NCI-H748 treated with DMSO at 0.1 percent for 48 hours (cell line): Measurements from ENCODE around the gene SLC36A3.
A peak's percentile ranks its signal among the peaks of the same experiment; 100 is the strongest.

Experiments
- DNase-seq: peaks from one replicate; lab custom pipeline; 2025; lab: John Stamatoyannopoulos, UW

The SLC36A3 gene

GRCh38 chr5:151298063-151298855 is 5.3 kb downstream of the SLC36A3 start:
- no peak for DNase-seq

GRCh38 chr5:151296974-151297373 is 6.6 kb downstream of the SLC36A3 start:
- no peak for DNase-seq

GRCh38 chr5:151296478-151296830 is 7.1 kb downstream of the SLC36A3 start:
- no peak for DNase-seq

- no peak for DNase-seq
Observed at GRCh38 chr5:151295791-151296477, 7.6 kb downstream of the SLC36A3 start.

- DNase-seq, result no peak
Observed at GRCh38 chr5:151295138-151295537, 8.4 kb downstream of the SLC36A3 start.

- DNase-seq, result no peak
Observed at GRCh38 chr5:151293624-151294023, 9.9 kb downstream of the SLC36A3 start.

GRCh38 chr5:151288180-151288579 is 15.4 kb downstream of the SLC36A3 start:
- peak; percentile 41 for DNase-seq

- no peak for DNase-seq
Observed at GRCh38 chr5:151286246-151286645, 17.3 kb downstream of the SLC36A3 start.

- DNase-seq, result no peak
Observed at GRCh38 chr5:151285683-151286082, 17.9 kb downstream of the SLC36A3 start.

- DNase-seq, result no peak
Observed at GRCh38 chr5:151284392-151284967, 19.1 kb downstream of the SLC36A3 start.

- DNase-seq, result no peak
Observed at GRCh38 chr5:151283120-151283825, 20.3 kb downstream of the SLC36A3 start.

GRCh38 chr5:151281001-151281639 is 22.4 kb downstream of the SLC36A3 start:
- no peak for DNase-seq

GRCh38 chr5:151280443-151280842 is 23.1 kb downstream of the SLC36A3 start:
- no peak for DNase-seq

GRCh38 chr5:151278845-151279244 is 24.7 kb downstream of the SLC36A3 start:
- DNase-seq, result no peak

GRCh38 chr5:151275803-151276202 is 27.8 kb downstream of the SLC36A3 start:
- no peak for DNase-seq

- DNase-seq, result no peak
Observed at GRCh38 chr5:151274666-151275065, 28.9 kb downstream of the SLC36A3 start.

- DNase-seq, result no peak
Observed at GRCh38 chr5:151271336-151271735, 32.2 kb downstream of the SLC36A3 start.

GRCh38 chr5:151270599-151270998 is 33.0 kb downstream of the SLC36A3 start:
- no peak for DNase-seq

- no peak for DNase-seq
Observed at GRCh38 chr5:151267491-151268260, 35.9 kb downstream of the SLC36A3 start.

GRCh38 chr5:151264113-151264512 is 39.5 kb downstream of the SLC36A3 start:
- no peak for DNase-seq

GRCh38 chr5:151262532-151262931 is 41.0 kb downstream of the SLC36A3 start:
- no peak for DNase-seq
